ENCODE data around the gene CCDC186. TPM values are rescaled to one million over a fixed set of nuclear protein-coding genes. Genes with fewer than 3 reads are reported as not detected.
A peak's percentile ranks its signal among the peaks of the same experiment; 100 is the strongest.

The CCDC186 gene
- total and polyA plus RNA-seq, 2 of the 13 experiments (the other 11 are each of a cell fraction or from before 2014, with no cell fraction given) = 4.2 to 11.8 TPM

- in situ Hi-C loops (cut with HindIII; ENCODE audit: extremely low pct_ligation_motif_present, low pct_unique_long_range_greater_than_20kb) = no loop called here
- intact Hi-C loops (cut with micrococcal nuclease; ENCODE audit: unreplicated experiment) = no loop called here
- ChIA-PET CTCF (ENCODE audit: low intra/inter-chr PET ratio, low total read pairs) (no interaction called here), POLR2A (no interaction called here)
- no peak overlapping the region for H3K4me3 ChIP-seq (replicated peaks in 1 of 3; ENCODE audit: insufficient read depth in 1 of 3, low read depth in 2 of 3, low read length in 3 of 3)
- H3K9me3 ChIP-seq (ENCODE audit: low read length) = no peaks in the 10 kb centered on the region
- peaks cover 0 to 5% of the 10 kb centered on the region in 2 experiments; a peak in 1 of 5 replicates for H3K27me3 ChIP-seq (ENCODE audit: control insufficient read depth in 1 of 2, insufficient read depth in 2 of 2, low read length in 2 of 2)
- FAIRE-seq (no peak), DNase-seq (ENCODE audit: low spot score) (no peak), ATAC-seq (peak; percentile 61)
- 0 out of 2 replicates have a peak, but pooled peaks cover 3% of the 10 kb centered on the region for H3K4me1 ChIP-seq (ENCODE audit: insufficient read depth, low read length)
- H3K4me2 ChIP-seq (ENCODE audit: low read depth, low read length) = no peak overlapping the region
- no peaks in the 10 kb centered on the region for H3K79me2 ChIP-seq (ENCODE audit: insufficient read depth, low read length)
- no peak overlapping the region for H2AFZ ChIP-seq (ENCODE audit: low read length)
- 32% methylated on average over 8 of the region's 8 CpGs for WGBS (ENCODE audit: low lambda C conversion rate)
- no peaks in the 10 kb centered on the region for H4K20me1 ChIP-seq (ENCODE audit: insufficient read depth, low read length)
- no peaks in the 10 kb centered on the region for H3K36me3 ChIP-seq (replicated peaks in 1 of 2; ENCODE audit: control insufficient read depth in 1 of 2, insufficient read depth in 2 of 2, low read length in 2 of 2)
- H3K27ac ChIP-seq (ENCODE audit: extremely low read length, insufficient read depth, low read length) = no peak overlapping the region
- no peak overlapping the region for H3K9ac ChIP-seq (ENCODE audit: insufficient read depth, low read depth, low read length)
- no TSS peak for BruUV-seq (replicated peaks)
- TF ChIP-seq, protein P1, sequence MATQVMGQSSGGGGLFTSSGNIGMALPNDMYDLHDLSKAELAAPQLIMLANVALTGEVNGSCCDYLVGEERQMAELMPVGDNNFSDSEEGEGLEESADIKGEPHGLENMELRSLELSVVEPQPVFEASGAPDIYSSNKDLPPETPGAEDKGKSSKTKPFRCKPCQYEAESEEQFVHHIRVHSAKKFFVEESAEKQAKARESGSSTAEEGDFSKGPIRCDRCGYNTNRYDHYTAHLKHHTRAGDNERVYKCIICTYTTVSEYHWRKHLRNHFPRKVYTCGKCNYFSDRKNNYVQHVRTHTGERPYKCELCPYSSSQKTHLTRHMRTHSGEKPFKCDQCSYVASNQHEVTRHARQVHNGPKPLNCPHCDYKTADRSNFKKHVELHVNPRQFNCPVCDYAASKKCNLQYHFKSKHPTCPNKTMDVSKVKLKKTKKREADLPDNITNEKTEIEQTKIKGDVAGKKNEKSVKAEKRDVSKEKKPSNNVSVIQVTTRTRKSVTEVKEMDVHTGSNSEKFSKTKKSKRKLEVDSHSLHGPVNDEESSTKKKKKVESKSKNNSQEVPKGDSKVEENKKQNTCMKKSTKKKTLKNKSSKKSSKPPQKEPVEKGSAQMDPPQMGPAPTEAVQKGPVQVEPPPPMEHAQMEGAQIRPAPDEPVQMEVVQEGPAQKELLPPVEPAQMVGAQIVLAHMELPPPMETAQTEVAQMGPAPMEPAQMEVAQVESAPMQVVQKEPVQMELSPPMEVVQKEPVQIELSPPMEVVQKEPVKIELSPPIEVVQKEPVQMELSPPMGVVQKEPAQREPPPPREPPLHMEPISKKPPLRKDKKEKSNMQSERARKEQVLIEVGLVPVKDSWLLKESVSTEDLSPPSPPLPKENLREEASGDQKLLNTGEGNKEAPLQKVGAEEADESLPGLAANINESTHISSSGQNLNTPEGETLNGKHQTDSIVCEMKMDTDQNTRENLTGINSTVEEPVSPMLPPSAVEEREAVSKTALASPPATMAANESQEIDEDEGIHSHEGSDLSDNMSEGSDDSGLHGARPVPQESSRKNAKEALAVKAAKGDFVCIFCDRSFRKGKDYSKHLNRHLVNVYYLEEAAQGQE (IDR thresholded peaks at IDR 0.05; ENCODE audit: borderline replicate concordance in 1 of 2, low read depth in 1 of 2, low read length in 2 of 2) = no peak
- TF ChIP-seq SYNCRIP (IDR thresholded peaks at IDR 0.05; ENCODE audit: insufficient read depth, low read depth, low read length) (no peak), MEIS2 (CRISPR knock-in tag; IDR thresholded peaks at IDR 0.05) (no peak), SAFB2 (CRISPR knock-in tag; IDR thresholded peaks at IDR 0.05; ENCODE audit: borderline replicate concordance, low read depth) (no peak), ZNF101 (CRISPR knock-in tag; IDR thresholded peaks at IDR 0.05; ENCODE audit: borderline replicate concordance, low read depth) (no peak), ZMAT5 (CRISPR knock-in tag; IDR thresholded peaks at IDR 0.05; ENCODE audit: borderline replicate concordance, low read depth) (no peak), ZKSCAN1 (IDR thresholded peaks at IDR 0.05; ENCODE audit: low read length) (no peak), HNRNPUL1 (IDR thresholded peaks at IDR 0.05; ENCODE audit: low read depth, low read length) (no peak), ZNF256 (CRISPR knock-in tag; conservative IDR thresholded peaks at IDR 0.05) (no peak), ZNF512B (CRISPR knock-in tag; IDR thresholded peaks at IDR 0.05; ENCODE audit: borderline replicate concordance) (no peak), ZNF552 (CRISPR knock-in tag; IDR thresholded peaks at IDR 0.05; ENCODE audit: borderline replicate concordance) (no peak), PHF5A (CRISPR knock-in tag; IDR thresholded peaks at IDR 0.05; ENCODE audit: low read depth, unreplicated experiment) (no peak), ZNF224 (CRISPR knock-in tag; IDR thresholded peaks at IDR 0.05) (no peak), MTA3 (CRISPR knock-in tag; IDR thresholded peaks at IDR 0.05) (no peak), NFIB (CRISPR knock-in tag; IDR thresholded peaks at IDR 0.05; ENCODE audit: borderline replicate concordance) (no peak), ZNF7 (CRISPR knock-in tag; IDR thresholded peaks at IDR 0.05) (no peak)
- TF ChIP-seq, protein P2, sequence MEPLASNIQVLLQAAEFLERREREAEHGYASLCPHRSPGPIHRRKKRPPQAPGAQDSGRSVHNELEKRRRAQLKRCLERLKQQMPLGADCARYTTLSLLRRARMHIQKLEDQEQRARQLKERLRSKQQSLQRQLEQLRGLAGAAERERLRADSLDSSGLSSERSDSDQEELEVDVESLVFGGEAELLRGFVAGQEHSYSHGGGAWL (CRISPR knock-in tag; IDR thresholded peaks at IDR 0.05) = no peak
Observed at GRCh38 chr10:114179747-114180146, 5.7 kb upstream of the CCDC186 start.

All from HepG2 (cell line).